Kidney (tissue), 14 donors: Measurements from ENCODE around the gene KRT38. TPM values are rescaled to one million over a fixed set of nuclear protein-coding genes. Genes with fewer than 3 reads are reported as not detected.
A peak's percentile ranks its signal among the peaks of the same experiment; 100 is the strongest.

Source experiments
- DNase-seq, 5 donors: peaks; one replicate each; pipeline ENCODE4 v3.0.0-alpha.2; 2013 to 2020
- FAIRE-seq: peaks from 2 replicates; lab custom pipeline; 2012; peaks lifted over from hg19 to GRCh38; lab: Jason Lieb, UNC
- H3K27ac ChIP-seq, 2 donors: one replicate each; pipeline ENCODE4 v1.7.0; 2013; ENCODE audit warnings: low read depth in 2 of 2, low read length in 2 of 2, inconsistent platforms in 1 of 2
- H3K27me3 ChIP-seq: one replicate; pipeline ENCODE4 v1.7.1; 2013; ENCODE audit warnings: low read length, inconsistent platforms; ENCODE audit not compliant: control insufficient read depth, insufficient read depth
- H3K36me3 ChIP-seq, 3 donors: one replicate each; pipeline versions ENCODE4 v1.7.0 to v1.7.1; 2013; ENCODE audit warnings: low read length in 3 of 3, control low read depth in 1 of 3, inconsistent platforms in 1 of 3; ENCODE audit not compliant: insufficient read depth in 3 of 3, control insufficient read depth in 2 of 3
- H3K4me1 ChIP-seq, 3 donors: one replicate each; pipeline versions ENCODE4 v1.7.0 to v1.7.1; 2013; ENCODE audit warnings: low read length in 3 of 3, inconsistent platforms in 1 of 3, low read depth in 1 of 3; ENCODE audit not compliant: control insufficient read depth in 2 of 3, insufficient read depth in 2 of 3
- H3K4me3 ChIP-seq, 3 donors: one replicate each; pipeline versions ENCODE4 v1.7.0 to v1.8.1; 2013; ENCODE audit warnings: low read length in 3 of 3, control low read depth in 1 of 3, inconsistent platforms in 1 of 3
- H3K9ac ChIP-seq, 3 donors: one replicate each; pipeline versions ENCODE4 v1.7.0 to v1.7.1; 2013; ENCODE audit warnings: low read length in 3 of 3, control low read depth in 1 of 3, inconsistent platforms in 1 of 3
- H3K9me3 ChIP-seq, 3 donors: one replicate each; pipeline versions ENCODE4 v1.7.0 to v1.7.1; 2013; ENCODE audit warnings: low read length in 3 of 3, control low read depth in 1 of 3, inconsistent platforms in 1 of 3; ENCODE audit not compliant: control insufficient read depth in 2 of 3, insufficient read depth in 1 of 3
- intact Hi-C: fragments of 100-400 bp; cut with DNase I; formaldehyde crosslinking; loops from one replicate; pipeline ENCODE4 v1.11.1; 2022
- polyA plus RNA-seq: library from polyadenylated mRNA; stranded (reverse); fragments of 350-450 nt; fragmentation: Illumina TruSeq; extraction: RNeasy Lipid Tissue Mini Kit (QIAGEN cat#74804); gene quantifications from one replicate; pipeline ENCODE4 v1.2.3, GENCODE V29; 2014; ENCODE audit warnings: low read depth, low replicate concordance; ENCODE audit not compliant: insufficient read depth
- total RNA-seq: library from RNA; stranded (reverse); fragmentation: NEBNext Ultra II Directional; extraction: Animal tissue kit (Norgen Biotek cat#: 25700); gene quantifications from one replicate; pipeline ENCODE4 v1.2.1, GENCODE V29; 2021
- TF ChIP-seq, protein P1 (sequence below): IDR thresholded peaks from 3 replicates; pipeline ENCODE4 v1.5.1; 2012; ENCODE audit warnings: mild to moderate bottlenecking, moderate library complexity, borderline replicate concordance; ENCODE audit not compliant: insufficient read depth; ENCODE audit errors: extremely low read depth
- donor health status: control.
- donor health status: control.
- donor health status: control.
- donor health status: control.
- donor health status: control.
- donor health status: DM: yes; HTN: yes; CAD: no.
- donor health status: Normal renal cell carcinoma (clear cell type).

KRT38 gene
- total and polyA plus RNA-seq, 2 donors from 2014 or later, result not detected

DNA sequence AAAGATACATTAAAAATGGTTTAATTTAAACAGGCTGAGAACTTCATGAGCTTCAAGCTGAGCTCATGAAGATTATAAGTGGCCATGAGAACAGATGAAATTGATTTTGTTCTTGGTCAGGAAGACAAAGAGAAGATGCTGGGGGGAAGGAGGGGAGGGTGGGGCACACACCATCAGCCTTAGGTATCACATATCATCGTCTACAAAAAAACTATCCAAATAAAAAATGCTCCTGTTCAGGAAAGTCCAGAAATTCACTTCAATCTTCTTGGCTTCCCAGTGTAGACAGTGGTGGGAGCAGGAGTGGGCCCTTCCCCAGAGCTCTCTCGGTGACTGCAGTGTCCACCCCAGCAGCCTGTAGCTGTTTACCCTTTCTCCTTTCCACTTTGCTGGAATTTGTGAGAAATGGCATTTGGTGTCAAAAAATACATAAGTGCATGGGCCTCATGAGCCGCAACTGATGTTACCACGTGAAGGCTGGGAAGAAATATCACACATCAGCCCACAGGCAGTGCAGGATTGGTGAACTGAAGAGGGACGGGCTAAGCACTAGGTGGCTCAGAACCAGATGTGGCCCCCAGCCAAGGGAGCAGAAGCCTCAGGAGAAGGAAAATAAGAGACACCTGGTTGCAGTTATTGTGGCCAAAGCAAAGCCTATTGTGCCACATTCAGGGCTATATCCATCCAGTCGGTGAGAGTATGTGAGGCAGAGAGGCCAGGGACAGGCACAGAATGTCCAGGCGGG lies 22.5 kb downstream of the KRT38 start:
- H3K27me3 ChIP-seq, result no peaks in the 10 kb centered on the region
- intact Hi-C loops, result no loop called here
- no peaks in the 10 kb centered on the region for H3K9me3 ChIP-seq
- no peaks in the 10 kb centered on the region for H3K36me3 ChIP-seq
- no peak for FAIRE-seq
- H3K27ac ChIP-seq, result no peak overlapping the region
- no peak overlapping the region for H3K4me3 ChIP-seq
- DNase-seq, result no peak
- peaks cover 2 to 16% (median 8%) of the 10 kb centered on the region in 3 donors for H3K4me1 ChIP-seq
- TF ChIP-seq, protein P1, sequence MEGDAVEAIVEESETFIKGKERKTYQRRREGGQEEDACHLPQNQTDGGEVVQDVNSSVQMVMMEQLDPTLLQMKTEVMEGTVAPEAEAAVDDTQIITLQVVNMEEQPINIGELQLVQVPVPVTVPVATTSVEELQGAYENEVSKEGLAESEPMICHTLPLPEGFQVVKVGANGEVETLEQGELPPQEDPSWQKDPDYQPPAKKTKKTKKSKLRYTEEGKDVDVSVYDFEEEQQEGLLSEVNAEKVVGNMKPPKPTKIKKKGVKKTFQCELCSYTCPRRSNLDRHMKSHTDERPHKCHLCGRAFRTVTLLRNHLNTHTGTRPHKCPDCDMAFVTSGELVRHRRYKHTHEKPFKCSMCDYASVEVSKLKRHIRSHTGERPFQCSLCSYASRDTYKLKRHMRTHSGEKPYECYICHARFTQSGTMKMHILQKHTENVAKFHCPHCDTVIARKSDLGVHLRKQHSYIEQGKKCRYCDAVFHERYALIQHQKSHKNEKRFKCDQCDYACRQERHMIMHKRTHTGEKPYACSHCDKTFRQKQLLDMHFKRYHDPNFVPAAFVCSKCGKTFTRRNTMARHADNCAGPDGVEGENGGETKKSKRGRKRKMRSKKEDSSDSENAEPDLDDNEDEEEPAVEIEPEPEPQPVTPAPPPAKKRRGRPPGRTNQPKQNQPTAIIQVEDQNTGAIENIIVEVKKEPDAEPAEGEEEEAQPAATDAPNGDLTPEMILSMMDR, result no peak
- H3K9ac ChIP-seq, result no peak overlapping the region

GRCh38 chr17:41417576-41418015 lies 23.2 kb downstream of the KRT38 start:
- no peak overlapping the region for H3K27ac ChIP-seq
- H3K9ac ChIP-seq, result no peak overlapping the region
- TF ChIP-seq, protein P1, result no peak
- intact Hi-C loops, result no loop called here
- H3K4me3 ChIP-seq, result no peak overlapping the region
- no peaks in the 10 kb centered on the region for H3K27me3 ChIP-seq
- no peaks in the 10 kb centered on the region for H3K36me3 ChIP-seq
- FAIRE-seq (no peak), DNase-seq (no peak)
- peaks cover 2 to 16% (median 8%) of the 10 kb centered on the region in 3 donors for H3K4me1 ChIP-seq
- H3K9me3 ChIP-seq, result no peaks in the 10 kb centered on the region

DNA sequence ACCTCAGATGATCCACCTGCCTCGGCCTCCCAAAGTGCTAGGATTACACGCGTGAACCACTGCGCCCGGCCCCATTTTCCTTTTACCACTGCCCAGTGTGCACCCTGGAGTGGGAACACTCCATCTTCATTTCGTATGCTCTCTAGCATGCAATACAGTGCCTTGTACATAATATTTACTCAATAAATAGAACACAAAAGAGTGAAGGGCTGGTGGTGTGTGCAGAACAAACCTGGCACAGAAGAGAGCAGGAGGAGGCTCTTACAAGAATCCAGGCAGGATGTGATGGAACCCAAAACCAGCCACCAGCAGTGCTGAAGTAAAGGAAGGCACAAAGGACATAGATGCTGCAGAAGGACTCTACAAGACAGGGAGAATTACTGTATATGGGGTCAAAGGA lies 23.7 kb downstream of the KRT38 start:
- H3K4me1 ChIP-seq, result peaks cover 2 to 16% (median 8%) of the 10 kb centered on the region in 3 donors
- TF ChIP-seq, protein P1, result no peak
- H3K9me3 ChIP-seq, result no peaks in the 10 kb centered on the region
- H3K27ac ChIP-seq, result peak overlapping the region; percentile 23 to 30
- no peaks in the 10 kb centered on the region for H3K27me3 ChIP-seq
- intact Hi-C loops, result no loop called here
- no peaks in the 10 kb centered on the region for H3K36me3 ChIP-seq
- H3K9ac ChIP-seq, result no peak overlapping the region
- H3K4me3 ChIP-seq, result no peak overlapping the region
- FAIRE-seq, result no peak
- no peak for DNase-seq
